KBM-7 (cell line): Measurements from ENCODE around the gene FGD2.
A peak's percentile ranks its signal among the peaks of the same experiment; 100 is the strongest.

Experiments
- DNase-seq: peaks from one replicate; pipeline ENCODE4 v3.0.0-alpha.2; 2015
- in situ Hi-C: fragments of 300-500 bp; cut with MboI; formaldehyde crosslinking; loops from 2 replicates; pipeline ENCODE4 v1.14.3; 2020; ENCODE audit warnings: low sequenced_read_pairs, low pct_unique_long_range_greater_than_20kb, mixed read lengths

Gene FGD2

DNA sequence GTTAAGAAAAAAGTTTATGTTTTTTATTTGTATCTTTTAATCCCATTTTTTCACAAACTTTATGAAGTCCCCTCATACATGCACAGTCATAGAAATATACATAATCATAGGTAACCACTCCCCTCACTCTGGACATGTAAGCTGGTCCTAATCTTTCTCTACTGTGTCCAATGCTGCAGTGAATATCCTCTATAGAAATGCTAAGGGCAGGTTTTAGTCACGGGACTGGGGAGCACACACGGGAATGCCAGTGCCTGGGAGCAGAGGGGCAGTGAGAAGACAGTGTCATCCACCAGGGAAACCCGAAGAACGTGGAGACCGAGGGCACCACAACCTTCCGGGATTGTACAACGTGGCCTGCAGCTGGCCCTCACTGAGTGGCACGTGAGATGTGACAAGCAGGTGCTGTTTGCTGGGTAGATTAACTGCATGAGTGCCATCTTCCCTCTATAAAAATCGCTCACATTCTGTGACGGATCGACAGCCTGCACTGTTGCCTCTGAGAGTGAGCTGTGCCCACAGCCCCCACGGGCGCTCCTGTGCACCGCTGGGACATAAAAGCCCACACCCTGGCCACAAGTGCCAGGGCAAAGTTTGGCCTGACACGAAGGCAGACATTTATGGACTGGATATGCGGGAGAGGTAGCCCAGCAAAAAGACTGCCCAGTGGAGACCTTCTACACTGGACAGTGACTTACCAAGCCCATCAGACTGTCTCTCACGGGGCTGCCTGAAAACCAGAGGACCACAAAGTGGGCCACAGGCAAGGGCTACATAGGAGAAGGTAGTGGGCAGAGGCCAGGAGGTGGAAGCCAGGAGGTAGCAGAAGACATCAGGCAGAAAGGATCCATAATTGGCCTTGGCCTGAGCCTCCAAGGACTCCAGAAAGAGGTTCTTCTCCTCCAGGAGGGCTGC lies 63.2 kb downstream of the FGD2 start:
- in situ Hi-C loops = no loop called here
- DNase-seq = no peak

DNA sequence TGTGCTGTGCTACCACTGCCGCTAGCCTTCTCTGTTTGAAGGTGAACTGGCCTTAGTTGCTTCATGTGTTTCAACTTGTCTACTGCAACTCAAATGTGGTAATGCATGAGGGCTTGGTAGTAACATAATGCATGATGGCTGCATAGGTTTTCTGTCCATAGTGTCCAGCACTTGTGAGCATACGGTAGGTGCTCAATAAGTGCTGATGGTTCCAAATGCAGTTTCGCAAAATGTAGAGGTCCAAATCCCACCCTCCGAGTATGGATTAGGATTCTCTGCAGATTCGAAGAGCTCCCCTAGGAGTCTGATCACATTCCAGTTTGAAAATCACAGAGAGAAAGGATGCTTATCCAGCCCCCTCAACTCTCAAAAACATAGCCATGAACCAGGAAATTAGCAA lies 64.2 kb downstream of the FGD2 start:
- in situ Hi-C loops = no loop called here
- DNase-seq = no peak

DNA sequence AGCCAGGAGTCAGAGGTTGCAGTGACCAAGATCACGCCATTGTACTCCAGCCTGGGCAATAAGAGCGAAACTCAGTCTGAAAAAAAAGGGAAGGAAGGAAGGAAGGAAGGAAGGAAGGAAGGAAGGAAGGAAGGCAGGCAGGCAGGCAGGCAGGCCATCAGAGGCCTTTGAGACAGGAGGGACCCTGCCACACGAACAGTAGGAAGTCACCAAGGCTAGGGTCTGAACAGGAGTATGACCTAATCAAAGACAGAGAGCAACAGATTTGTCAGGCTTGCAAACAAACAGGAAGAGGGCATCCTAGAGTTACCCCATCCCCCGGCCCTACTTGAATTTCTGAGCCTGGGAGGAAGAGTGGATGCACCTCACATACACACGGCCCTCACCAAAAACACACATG lies 67.1 kb downstream of the FGD2 start:
- peak; percentile 49 for DNase-seq
- in situ Hi-C loops = no loop called here

DNA sequence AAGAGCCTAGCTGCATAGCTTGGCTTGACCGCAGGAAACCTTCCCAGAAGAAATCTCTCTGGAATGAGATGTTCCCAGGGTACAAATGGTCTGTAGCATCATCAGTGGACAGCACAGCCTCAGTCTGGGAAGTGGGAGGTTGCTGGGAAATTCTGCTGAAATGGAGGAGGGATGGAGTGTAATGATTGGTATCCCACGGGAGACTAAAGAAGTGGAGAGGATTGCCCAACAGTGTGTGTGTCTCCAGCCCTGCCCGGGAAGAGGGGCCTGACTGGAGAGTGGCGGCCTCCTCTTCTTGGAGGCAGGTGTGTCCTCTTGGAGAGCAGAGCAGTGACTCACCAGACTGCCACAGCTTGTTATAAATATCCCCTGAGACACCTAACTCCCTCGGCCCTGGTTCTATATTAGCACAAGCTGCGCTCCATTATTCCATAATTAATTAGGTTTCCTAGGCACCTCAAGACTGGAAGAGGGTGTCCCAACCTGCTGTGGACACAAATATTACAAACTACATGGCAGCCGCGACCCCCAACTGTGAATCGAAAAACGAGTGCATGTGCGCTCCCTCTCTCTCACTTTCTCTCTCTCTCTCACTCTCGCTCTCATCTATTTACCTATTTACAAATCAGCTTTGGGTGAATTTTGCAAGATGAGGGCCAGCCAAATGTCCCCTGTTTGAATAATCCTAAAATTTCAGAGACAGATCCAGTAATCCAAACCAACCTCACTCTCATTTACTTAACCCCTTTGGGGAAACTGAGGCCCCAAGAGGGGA lies 68.8 kb downstream of the FGD2 start:
- in situ Hi-C loops = no loop called here
- DNase-seq = no peak

DNA sequence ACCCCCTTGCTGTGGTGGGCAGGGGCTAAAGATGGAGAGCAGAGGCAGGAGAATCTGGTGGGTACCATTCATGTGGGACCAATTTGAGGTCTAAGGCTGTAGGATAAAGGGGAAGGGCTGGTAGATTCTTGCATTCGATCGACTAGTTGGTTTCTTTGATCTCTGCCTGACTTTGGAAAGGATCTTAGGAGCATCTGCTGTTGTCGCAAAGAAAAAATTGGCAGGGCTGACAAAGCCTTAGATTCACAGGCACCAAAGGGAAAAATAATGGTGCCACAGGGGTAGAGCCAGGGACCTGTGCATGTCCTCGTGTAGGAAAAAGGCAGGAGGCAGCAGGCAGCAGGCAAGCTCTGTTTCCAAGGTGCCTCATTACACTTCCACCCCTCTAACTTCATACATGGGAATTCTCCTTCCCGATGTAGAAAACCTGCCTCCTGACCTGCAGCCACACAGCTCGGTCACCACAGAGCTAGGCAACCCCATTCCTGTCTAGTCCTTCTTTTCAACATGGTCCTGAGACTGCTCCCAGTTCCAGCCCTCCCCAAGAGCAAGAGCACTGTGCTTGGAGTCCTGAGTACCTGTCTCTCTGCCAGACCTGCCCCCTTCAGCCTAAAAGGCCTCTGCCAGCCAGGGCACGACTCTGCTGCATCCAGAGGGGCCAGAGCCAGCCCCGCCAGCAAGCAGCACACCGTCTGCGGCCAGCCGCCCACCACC lies 71.9 kb downstream of the FGD2 start:
- DNase-seq = no peak
- in situ Hi-C loops = no loop called here

DNA sequence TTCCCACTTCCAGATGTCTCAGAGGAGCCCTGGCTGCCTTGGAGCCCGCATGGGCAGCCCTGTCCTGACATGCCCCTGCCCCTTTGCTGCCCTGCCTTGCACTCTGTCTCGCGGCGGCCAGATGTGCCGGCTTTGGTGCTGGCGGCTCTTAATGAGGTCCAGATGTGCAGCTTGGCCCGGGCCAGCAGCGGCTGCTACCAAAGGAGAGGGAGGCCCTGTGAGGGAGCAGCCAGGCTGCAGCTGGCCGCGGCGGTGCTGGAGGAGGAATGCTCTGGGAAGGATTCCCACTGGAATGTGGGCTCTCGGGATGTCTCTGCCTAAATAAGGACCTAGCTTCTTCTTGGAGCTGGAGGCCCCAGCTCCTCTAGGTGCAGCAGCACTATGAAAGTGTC lies 72.4 kb downstream of the FGD2 start:
- no peak for DNase-seq
- in situ Hi-C loops = no loop called here
